ENCODE data around the gene PPP6R3. TPM values are rescaled to one million over a fixed set of nuclear protein-coding genes. Genes with fewer than 3 reads are reported as not detected.
A peak's percentile ranks its signal among the peaks of the same experiment; 100 is the strongest.

PPP6R3 gene
- total and polyA plus RNA-seq, 4 experiments from 2014 or later, result 22.2 to 147 (median 96.9) TPM

DNA sequence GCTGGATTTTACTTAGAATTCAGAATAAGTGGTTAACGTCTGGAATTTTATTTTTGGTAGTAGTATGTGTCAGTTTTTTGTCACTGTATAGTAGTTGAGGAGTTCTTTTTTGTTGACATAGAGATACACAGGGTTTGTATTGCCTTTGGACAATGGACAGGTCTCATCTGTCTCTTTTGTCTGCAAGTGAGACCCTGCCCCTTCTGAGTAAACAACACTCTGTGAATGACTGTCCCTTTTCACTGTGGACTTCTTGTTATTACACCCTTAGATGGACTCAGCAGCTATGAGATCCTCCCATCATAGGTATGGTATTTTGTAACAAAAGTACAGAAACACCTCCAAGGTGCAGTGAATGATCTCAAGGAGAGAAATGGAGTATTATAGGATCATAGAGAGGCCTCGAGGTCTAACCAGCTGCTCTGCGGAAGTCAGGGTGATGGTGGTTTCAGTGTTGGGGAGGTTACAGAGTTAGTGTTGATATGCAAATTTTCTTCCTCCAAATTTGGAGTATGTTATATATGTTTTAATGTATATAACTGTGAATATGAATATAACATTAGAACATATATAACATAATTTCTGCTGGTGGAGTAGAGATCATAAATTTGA lies 7.8 kb downstream of the PPP6R3 start:
- Mint-ChIP-seq H3K27ac (peak overlapping the region in 5 of 7 donors; percentile 30 to 83 (median 58)), H3K36me3 (peaks cover 19 to 23% of the 10 kb centered on the region in 2 donors)

DNA sequence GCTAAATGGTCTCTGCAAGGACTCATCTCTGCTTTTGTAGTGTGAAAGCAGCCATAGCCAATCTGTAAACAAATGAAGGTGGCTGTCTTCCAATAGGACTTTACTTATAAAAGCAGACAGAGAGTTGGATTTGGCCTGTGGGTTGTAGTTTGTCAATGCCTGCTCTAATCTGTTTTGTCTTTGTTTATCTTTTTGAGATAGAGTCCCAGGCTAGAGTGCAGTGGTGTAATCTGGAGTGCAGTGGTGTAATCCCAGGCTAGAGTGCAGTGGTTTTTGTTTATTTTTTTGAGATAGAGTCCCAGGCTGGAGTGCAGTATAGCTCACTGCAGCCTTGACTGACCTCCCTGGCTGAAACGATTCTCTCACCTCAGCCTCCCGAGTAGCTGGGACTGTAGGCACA lies 8.6 kb downstream of the PPP6R3 start:
- CTCF ChIA-PET (ENCODE audit: partially characterized antibody), result interaction anchor here (1.0 to 1.7 kb wide), 2 partner anchors 9 to 23 kb away, joined by 3 to 4 read pairs; partner anchors contain the start of gene PPP6R3
- no peaks in the 10 kb centered on the region for H3K27me3 ChIP-seq (ENCODE audit: insufficient read depth, low read length)
- H3K4me3 ChIP-seq (ENCODE audit: low read length in 2 of 2), result no peak overlapping the region
- H3K4me1 ChIP-seq (ENCODE audit: insufficient read depth, low read length), result peaks cover 96% of the 10 kb centered on the region
- POLR2A ChIA-PET (ENCODE audit: partially characterized antibody), result interaction anchor here (1.1 kb wide), 1 partner anchor 9 kb away, joined by 3 read pairs; no protein-coding TSS in a partner anchor
- H3K4me1 Mint-ChIP-seq, result peaks cover 76 to 97% (median 86%) of the 10 kb centered on the region in 4 donors
- H3K27ac ChIP-seq (ENCODE audit: low read depth, low read length), result no peak overlapping the region
- no peaks in the 10 kb centered on the region for H3K27me3 Mint-ChIP-seq
- intact Hi-C loops (cut with micrococcal nuclease), result loop anchor here (10.0 kb wide), 1 partner anchor 376 kb away; the partner anchor contains the start of gene CPT1A
- peak overlapping the region in 6 of 7 donors; percentile 27 to 91 (median 45) for H3K27ac Mint-ChIP-seq
- H3K36me3 Mint-ChIP-seq, result peaks cover 22 to 23% of the 10 kb centered on the region in 2 donors
- H3K4me3 Mint-ChIP-seq, result peak overlapping the region in 6 of 8 donors; percentile 56 to 88 (median 70)
- H3K9me3 ChIP-seq (ENCODE audit: control insufficient read depth in 1 of 2, low read length in 2 of 2), result no peaks in the 10 kb centered on the region
- DNase-seq, result no peak
- H3K36me3 ChIP-seq (ENCODE audit: insufficient read depth, low read length), result no peaks in the 10 kb centered on the region
- H3K9me3 Mint-ChIP-seq, result no peaks in the 10 kb centered on the region

More for the DNA sequence above, 7.8 kb downstream of the PPP6R3 start:
- peak overlapping the region; percentile 17 to 88 (median 62) for H3K4me3 Mint-ChIP-seq
- intact Hi-C loops (cut with micrococcal nuclease), result loop anchor here (10.0 kb wide), 1 partner anchor 376 kb away; the partner anchor contains the start of gene CPT1A
- no peak overlapping the region for H3K4me3 ChIP-seq (ENCODE audit: low read length in 2 of 2)
- CTCF ChIA-PET (ENCODE audit: partially characterized antibody), result interaction anchor here (0.6 to 1.7 kb wide), 3 partner anchors 8 to 75 kb away, joined by 3 to 4 read pairs (median 3); partner anchors contain the start of gene PPP6R3
- H3K36me3 ChIP-seq (ENCODE audit: insufficient read depth, low read length), result no peaks in the 10 kb centered on the region
- peaks cover 96% of the 10 kb centered on the region for H3K4me1 ChIP-seq (ENCODE audit: insufficient read depth, low read length)
- H3K9me3 ChIP-seq (ENCODE audit: control insufficient read depth in 1 of 2, low read length in 2 of 2), result no peaks in the 10 kb centered on the region
- no peaks in the 10 kb centered on the region for H3K9me3 Mint-ChIP-seq
- peak in 1 of 5 donors; percentile 13 for DNase-seq
- no peaks in the 10 kb centered on the region for H3K27me3 ChIP-seq (ENCODE audit: insufficient read depth, low read length)
- H3K27ac ChIP-seq (ENCODE audit: low read depth, low read length), result no peak overlapping the region
- POLR2A ChIA-PET (ENCODE audit: partially characterized antibody), result interaction anchor here (0.8 to 1.1 kb wide), 2 partner anchors 8 to 20 kb away, joined by 3 read pairs; no protein-coding TSS in a partner anchor
- H3K27me3 Mint-ChIP-seq, result no peaks in the 10 kb centered on the region
- H3K4me1 Mint-ChIP-seq, result peaks cover 76 to 97% (median 86%) of the 10 kb centered on the region in 4 donors

DNA sequence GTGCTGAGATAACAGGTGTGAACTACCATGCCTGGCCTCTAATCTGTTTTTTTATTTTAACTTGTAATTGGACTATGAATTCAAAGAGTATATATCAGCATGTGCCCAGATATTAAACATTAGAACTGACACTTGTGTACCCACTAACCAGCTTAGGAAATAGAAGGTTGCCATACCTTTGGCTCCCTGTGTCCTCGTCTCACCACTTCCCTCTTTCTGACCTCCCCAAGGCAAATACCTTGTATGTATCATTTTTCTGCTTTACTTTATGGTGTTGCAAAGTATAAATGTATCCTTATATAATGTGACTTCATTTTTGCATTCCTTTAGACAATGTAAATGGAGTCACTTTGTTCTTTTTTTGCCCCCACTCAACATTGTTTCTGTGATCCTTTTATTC lies 9.1 kb downstream of the PPP6R3 start:
- Mint-ChIP-seq H3K9me3 (no peaks in the 10 kb centered on the region), H3K4me3 (peak overlapping the region in 7 of 8 donors; percentile 41 to 88 (median 68)), H3K27ac (peak overlapping the region; percentile 43 to 91 (median 55)), H3K4me1 (peaks cover 71 to 95% (median 84%) of the 10 kb centered on the region in 4 donors), H3K27me3 (no peaks in the 10 kb centered on the region), H3K36me3 (peaks cover 23 to 25% of the 10 kb centered on the region in 2 donors)
- Histone ChIP-seq H3K27me3 (ENCODE audit: insufficient read depth, low read length) (no peaks in the 10 kb centered on the region), H3K27ac (ENCODE audit: low read depth, low read length) (no peak overlapping the region), H3K9me3 (ENCODE audit: control insufficient read depth in 1 of 2, low read length in 2 of 2) (no peaks in the 10 kb centered on the region), H3K4me1 (ENCODE audit: insufficient read depth, low read length) (peaks cover 93% of the 10 kb centered on the region), H3K36me3 (ENCODE audit: insufficient read depth, low read length) (no peaks in the 10 kb centered on the region), H3K4me3 (ENCODE audit: low read length in 2 of 2) (no peak overlapping the region)
- ChIA-PET POLR2A (ENCODE audit: partially characterized antibody) (no interaction called here), CTCF (ENCODE audit: partially characterized antibody) (interaction anchor here (1.7 kb wide), 1 partner anchor 9 kb away, joined by 4 read pairs; the partner anchor contains the start of gene PPP6R3)
- intact Hi-C loops (cut with micrococcal nuclease), result loop anchor here (10.0 kb wide), 1 partner anchor 375 kb away; the partner anchor contains the start of gene CPT1A
- DNase-seq, result no peak

DNA sequence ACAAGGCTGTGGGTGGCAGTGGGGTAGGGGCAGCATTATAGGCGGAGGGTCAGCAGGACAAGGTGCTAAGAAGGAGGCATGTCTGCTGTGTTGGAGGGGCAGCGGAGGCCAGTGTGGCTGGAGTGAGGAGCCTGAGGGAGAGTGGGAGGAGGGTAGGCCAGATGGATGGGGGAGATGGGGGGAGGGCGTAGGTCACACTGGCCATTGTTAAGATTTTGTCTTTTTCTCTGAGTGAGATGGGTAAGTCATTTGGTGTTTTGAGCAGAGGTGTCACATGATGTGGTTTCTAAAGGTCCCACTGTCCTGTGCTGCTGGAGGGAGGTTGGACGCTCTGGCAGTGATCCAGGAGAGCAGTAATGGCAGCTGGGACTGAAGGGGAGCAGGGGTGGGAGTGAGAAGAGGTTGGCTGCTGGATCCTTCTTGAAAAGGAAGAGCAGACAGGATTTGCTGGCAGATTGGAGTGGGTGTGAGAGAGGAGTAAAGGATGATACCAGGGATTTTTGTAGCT lies 9.8 kb downstream of the PPP6R3 start:
- Mint-ChIP-seq H3K9me3 (no peaks in the 10 kb centered on the region), H3K27ac (peak overlapping the region; percentile 47 to 91 (median 72)), H3K27me3 (no peaks in the 10 kb centered on the region), H3K4me1 (peaks cover 69 to 94% (median 79%) of the 10 kb centered on the region in 4 donors), H3K36me3 (peaks cover 23 to 25% of the 10 kb centered on the region in 2 donors), H3K4me3 (peak overlapping the region; percentile 34 to 88 (median 70))
- POLR2A ChIA-PET (ENCODE audit: partially characterized antibody), result no interaction called here
- no peaks in the 10 kb centered on the region for H3K36me3 ChIP-seq (ENCODE audit: insufficient read depth, low read length)
- H3K4me3 ChIP-seq (ENCODE audit: low read length in 2 of 2), result no peak overlapping the region
- H3K9me3 ChIP-seq (ENCODE audit: control insufficient read depth in 1 of 2, low read length in 2 of 2), result no peaks in the 10 kb centered on the region
- no peak overlapping the region for H3K27ac ChIP-seq (ENCODE audit: low read depth, low read length)
- intact Hi-C loops (cut with micrococcal nuclease), result no loop called here
- no peaks in the 10 kb centered on the region for H3K27me3 ChIP-seq (ENCODE audit: insufficient read depth, low read length)
- H3K4me1 ChIP-seq (ENCODE audit: insufficient read depth, low read length), result peaks cover 86% of the 10 kb centered on the region
- DNase-seq, result no peak
- CTCF ChIA-PET (ENCODE audit: partially characterized antibody), result no interaction called here

DNA sequence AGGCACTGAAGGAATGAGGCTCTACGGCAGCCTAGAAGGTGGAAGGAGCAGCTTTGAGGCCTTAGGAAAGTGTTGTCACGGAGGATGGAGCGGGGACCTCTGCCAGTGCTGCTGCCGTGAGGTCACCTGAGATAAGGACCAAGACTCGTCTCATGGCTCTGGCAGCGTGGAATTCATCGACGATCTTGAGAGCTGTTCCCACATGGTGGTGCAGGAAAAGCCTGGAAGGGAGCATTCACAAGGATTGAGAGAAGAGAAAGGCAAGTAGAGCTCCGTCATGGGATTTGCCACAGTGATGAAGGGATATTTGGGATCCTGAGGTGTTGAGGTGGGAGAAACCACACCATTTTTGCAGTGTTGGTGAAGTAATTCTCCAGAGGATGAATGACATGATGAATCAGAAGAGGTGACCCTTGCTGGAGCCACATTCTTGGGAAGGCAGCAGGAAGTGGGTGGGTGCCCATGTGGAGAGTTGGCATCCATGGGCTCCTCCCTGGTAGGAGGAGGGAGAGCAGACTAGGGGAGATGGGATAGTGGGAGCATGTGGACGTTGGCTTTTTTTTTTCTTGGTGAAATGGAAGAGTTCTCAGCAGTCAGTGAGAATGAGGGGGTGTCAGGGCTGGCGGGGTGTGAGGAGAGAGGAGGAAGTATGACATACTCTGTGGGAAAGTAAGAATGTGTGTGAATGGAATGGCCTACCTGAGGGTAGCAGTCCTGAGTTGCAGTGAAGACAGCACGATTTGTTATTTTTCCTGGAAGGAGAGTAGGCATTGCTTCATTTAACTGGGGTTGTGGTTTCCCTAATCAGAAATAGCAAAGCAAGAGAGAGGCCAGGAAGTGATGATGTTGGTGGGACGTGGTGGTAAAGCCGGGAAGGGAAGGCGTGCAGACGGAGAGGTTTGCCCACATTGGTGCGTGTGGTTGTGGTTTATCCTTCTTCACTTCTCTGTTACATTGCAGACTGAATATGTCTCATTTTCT lies 11.1 kb downstream of the PPP6R3 start:
- Histone ChIP-seq H3K27ac (ENCODE audit: low read depth, low read length) (peak overlapping the region; percentile 33), H3K27me3 (ENCODE audit: insufficient read depth, low read length) (no peaks in the 10 kb centered on the region), H3K9me3 (ENCODE audit: control insufficient read depth in 1 of 2, low read length in 2 of 2) (no peaks in the 10 kb centered on the region), H3K36me3 (ENCODE audit: insufficient read depth, low read length) (no peaks in the 10 kb centered on the region), H3K4me3 (ENCODE audit: low read length in 2 of 2) (peak overlapping the region; percentile 0 to 11), H3K4me1 (ENCODE audit: insufficient read depth, low read length) (peaks cover 77% of the 10 kb centered on the region)
- POLR2A ChIA-PET (ENCODE audit: partially characterized antibody), result no interaction called here
- Mint-ChIP-seq H3K36me3 (peaks cover 23 to 25% of the 10 kb centered on the region in 2 donors), H3K9me3 (no peaks in the 10 kb centered on the region), H3K27me3 (no peaks in the 10 kb centered on the region), H3K27ac (peak overlapping the region; percentile 47 to 92 (median 85)), H3K4me3 (peak overlapping the region; percentile 56 to 88 (median 73)), H3K4me1 (peaks cover 60 to 90% (median 70%) of the 10 kb centered on the region in 4 donors)
- DNase-seq, result peak; percentile 32 to 70 (median 47)
- CTCF ChIA-PET (ENCODE audit: partially characterized antibody), result no interaction called here
- intact Hi-C loops (cut with micrococcal nuclease), result loop anchor here (2.0 kb wide), 1 partner anchor 15 kb away; no protein-coding TSS in a partner anchor

DNA sequence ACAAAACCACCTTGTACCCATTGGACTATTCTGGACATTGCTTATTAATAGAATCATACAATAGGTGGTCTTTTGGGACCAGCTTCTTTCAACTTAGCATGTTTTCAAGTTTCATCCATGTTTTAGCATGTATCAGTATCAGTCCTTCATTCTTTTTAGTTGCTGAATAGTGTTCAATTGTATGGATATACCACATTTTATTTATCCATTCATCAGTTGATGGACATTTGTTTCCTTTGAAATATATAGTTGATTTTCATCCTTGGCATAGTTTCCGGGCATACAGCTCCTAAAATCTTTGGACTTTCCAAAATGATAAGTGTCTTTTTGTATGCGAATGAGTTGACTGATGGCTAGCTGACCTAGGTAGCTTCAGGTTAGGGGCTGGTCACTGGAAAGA lies 12.2 kb downstream of the PPP6R3 start:
- H3K36me3 ChIP-seq (ENCODE audit: insufficient read depth, low read length), result no peaks in the 10 kb centered on the region
- ChIA-PET CTCF (ENCODE audit: partially characterized antibody) (no interaction called here), POLR2A (ENCODE audit: partially characterized antibody) (interaction anchor here (1.5 kb wide), 1 partner anchor 13 kb away, joined by 9 read pairs; the partner anchor contains the start of gene PPP6R3)
- Mint-ChIP-seq H3K27ac (peak overlapping the region in 6 of 7 donors; percentile 44 to 92 (median 55)), H3K36me3 (peaks cover 26 to 28% of the 10 kb centered on the region in 2 donors), H3K9me3 (no peaks in the 10 kb centered on the region), H3K4me1 (peaks cover 59 to 90% (median 71%) of the 10 kb centered on the region in 4 donors), H3K4me3 (peak overlapping the region in 7 of 8 donors; percentile 2 to 88 (median 73)), H3K27me3 (no peaks in the 10 kb centered on the region)
- H3K9me3 ChIP-seq (ENCODE audit: control insufficient read depth in 1 of 2, low read length in 2 of 2), result no peaks in the 10 kb centered on the region
- intact Hi-C loops (cut with micrococcal nuclease), result loop anchor here (2.0 kb wide), 1 partner anchor 14 kb away; no protein-coding TSS in a partner anchor
- peaks cover 70% of the 10 kb centered on the region for H3K4me1 ChIP-seq (ENCODE audit: insufficient read depth, low read length)
- no peak overlapping the region for H3K4me3 ChIP-seq (ENCODE audit: low read length in 2 of 2)
- DNase-seq, result no peak
- H3K27me3 ChIP-seq (ENCODE audit: insufficient read depth, low read length), result no peaks in the 10 kb centered on the region
- H3K27ac ChIP-seq (ENCODE audit: low read depth, low read length), result no peak overlapping the region

Measured in CD4-positive, alpha-beta memory T cell (primary cell).